C1 segment of cervical spinal cord (tissue), 14 donors: ENCODE data around the gene UCN2.

Experiments
- DNase-seq, 14 donors: peaks; one replicate each; lab custom pipeline; 2025; lab: John Stamatoyannopoulos, UW

Gene UCN2

GRCh38 chr3:48563382-48563918 lies at the start of gene UCN2:
UCN2 (minus strand) TSS chr3:48563781; CDS start chr3:48563124, 657 bp downstream.
- no peak for DNase-seq

- DNase-seq, result no peak
Observed at GRCh38 chr3:48612309-48612708, 48.7 kb upstream of the UCN2 start.

- DNase-seq, result peak; percentile 37 to 93 (median 85)
Observed at GRCh38 chr3:48609088-48610005, 45.8 kb upstream of the UCN2 start, which contains the start of gene UQCRC1. UQCRC1 (minus strand) TSS chr3:48609646; CDS start chr3:48609620, 26 bp downstream.

GRCh38 chr3:48607519-48607918 lies 43.9 kb upstream of the UCN2 start:
- DNase-seq, result no peak

GRCh38 chr3:48601622-48601994 lies 38.0 kb upstream of the UCN2 start:
- no peak for DNase-seq

- no peak for DNase-seq
Observed at GRCh38 chr3:48600711-48601621, 37.4 kb upstream of the UCN2 start.

- DNase-seq, result no peak
Observed at GRCh38 chr3:48599509-48600285, 36.1 kb upstream of the UCN2 start.

- DNase-seq, result no peak
Observed at GRCh38 chr3:48599077-48599501, 35.5 kb upstream of the UCN2 start.

GRCh38 chr3:48598323-48599076 lies 34.9 kb upstream of the UCN2 start:
- DNase-seq, result peak in 3 of 14 donors; percentile 22 to 54 (median 44)

- no peak for DNase-seq
Observed at GRCh38 chr3:48597408-48597800, 33.8 kb upstream of the UCN2 start.

GRCh38 chr3:48596676-48597407 lies 33.3 kb upstream of the UCN2 start:
- DNase-seq, result no peak

GRCh38 chr3:48596157-48596556 lies 32.6 kb upstream of the UCN2 start:
- no peak for DNase-seq

GRCh38 chr3:48595526-48596121 lies 32.0 kb upstream of the UCN2 start:
- DNase-seq, result peak in 2 of 14 donors; percentile 1 to 45

GRCh38 chr3:48595075-48595525 lies 31.5 kb upstream of the UCN2 start, which contains the start of gene COL7A1:
COL7A1 (minus strand) TSS chr3:48595329; CDS start chr3:48595159, 170 bp downstream.
- DNase-seq, result no peak

GRCh38 chr3:48594417-48595049 lies 31.0 kb upstream of the UCN2 start:
- DNase-seq, result peak in 1 of 14 donors; percentile 10

GRCh38 chr3:48593337-48593736 lies 29.8 kb upstream of the UCN2 start:
- DNase-seq, result no peak

- DNase-seq, result no peak
Observed at GRCh38 chr3:48592519-48593087, 29.0 kb upstream of the UCN2 start.

- no peak for DNase-seq
Observed at GRCh38 chr3:48591886-48592518, 28.4 kb upstream of the UCN2 start.
